GM23248 (cell line): ENCODE data around the gene DOK6. TPM values are rescaled to one million over a fixed set of nuclear protein-coding genes. Genes with fewer than 3 reads are reported as not detected.

Experiments used
- DNase-seq: peaks from one replicate; pipeline ENCODE4 v3.0.0-alpha.2; 2015
- H2AFZ ChIP-seq: fragments of 200-600 bp; sonication (generic); 2 replicates; pipeline ENCODE4 v1.6.1; 2016; ENCODE audit warnings: antibody characterized with exemption
- H3F3A ChIP-seq: fragments of 200-600 bp; sonication (generic); 2 replicates; pipeline ENCODE4 v1.6.1; 2016; ENCODE audit warnings: mild to moderate bottlenecking, antibody characterized with exemption, mixed run types; ENCODE audit not compliant: insufficient read depth
- H3K27ac ChIP-seq: fragments of 200-600 bp; sonication (generic); 2 replicates; pipeline ENCODE4 v1.5.1; 2016; ENCODE audit warnings: mild to moderate bottlenecking
- H3K27me3 ChIP-seq: fragments of 200-600 bp; sonication (generic); replicated peaks from 2 replicates; pipeline ENCODE4 v1.6.1; 2016; ENCODE audit warnings: mild to moderate bottlenecking; ENCODE audit not compliant: insufficient read depth
- H3K36me3 ChIP-seq: fragments of 200-600 bp; sonication (generic); 2 replicates; pipeline ENCODE4 v1.6.1; 2016; ENCODE audit warnings: low read depth, mild to moderate bottlenecking
- H3K4me1 ChIP-seq: fragments of 200-600 bp; sonication (generic); 2 replicates; pipeline ENCODE4 v1.6.1; 2016; ENCODE audit warnings: mild to moderate bottlenecking; ENCODE audit not compliant: insufficient read depth
- H3K4me2 ChIP-seq: fragments of 200-600 bp; sonication (generic); one replicate; pipeline ENCODE4 v1.6.1; 2016; ENCODE audit warnings: mild to moderate bottlenecking; ENCODE audit not compliant: unreplicated experiment
- H3K4me3 ChIP-seq: fragments of 200-600 bp; sonication (generic); 2 replicates; pipeline ENCODE4 v1.5.1; 2016; ENCODE audit warnings: mild to moderate bottlenecking
- H3K79me2 ChIP-seq: fragments of 200-600 bp; sonication (generic); 2 replicates; pipeline ENCODE4 v1.6.1; 2016; ENCODE audit warnings: mild to moderate bottlenecking; ENCODE audit not compliant: insufficient read depth
- H3K9ac ChIP-seq: fragments of 200-600 bp; sonication (generic); 2 replicates; pipeline ENCODE4 v1.6.1; 2016; ENCODE audit warnings: mild to moderate bottlenecking
- H3K9me2 ChIP-seq: fragments of 200-600 bp; sonication (generic); 2 replicates; pipeline ENCODE4 v1.6.1; 2016; ENCODE audit warnings: mixed run types, mild to moderate bottlenecking, moderate library complexity; ENCODE audit not compliant: insufficient read depth
- H3K9me3 ChIP-seq: fragments of 200-600 bp; sonication (generic); one replicate; pipeline ENCODE4 v1.6.1; 2017; ENCODE audit warnings: low read depth
- H4K20me1 ChIP-seq: fragments of 200-600 bp; sonication (generic); 2 replicates; pipeline ENCODE4 v1.6.0; 2016; ENCODE audit not compliant: insufficient read depth
- EZH2 ChIP-seq: fragments of 200-600 bp; sonication (generic); IDR thresholded peaks from 2 replicates; pipeline ENCODE4 v1.6.1; 2018; ENCODE audit warnings: antibody characterized with exemption, mild to moderate bottlenecking; ENCODE audit not compliant: insufficient read depth, poor library complexity, severe bottlenecking
- EZH2phosphoT487 ChIP-seq: fragments of 200-600 bp; sonication (generic); IDR thresholded peaks from 2 replicates; pipeline ENCODE4 v1.6.1; 2018; ENCODE audit warnings: antibody characterized with exemption, moderate library complexity, mild to moderate bottlenecking, low read depth; ENCODE audit not compliant: insufficient read depth
- WGBS, 2 experiments: methylation state at CpG; one replicate each; pipeline ENCODE4 v1.1.6; 2015 to 2017; ENCODE audit warnings: low lambda C conversion rate in 2 of 2, low coverage in 1 of 2; ENCODE audit errors: missing lambda C conversion rate in 2 of 2; 5-methylcytosine and 5-hydroxymethylcytosine counted together
- in situ Hi-C: fragments of 300-500 bp; cut with MboI; formaldehyde crosslinking; loops from 2 replicates; pipeline ENCODE4 v1.15.0; 2020
- polyA plus RNA-seq: library from polyadenylated mRNA; unstranded; fragments of >200 nt; fragmentation: Nextera tagmentation; extraction: Ambion mirVana; gene quantifications from 2 replicates; pipeline ENCODE4 v1.2.1, GENCODE V29; 2016
- total RNA-seq: library from RNA; depleted of rRNA; stranded (reverse); fragments of >200 nt; shearing (Covaris generic); gene quantifications from 2 replicates; pipeline ENCODE4 v1.2.3, GENCODE V29; 2014

Gene DOK6
- total and polyA plus RNA-seq, 2 experiments from 2014 or later, result 1.1 to 5.2 TPM

GRCh38 chr18:69617888-69618287, 217.2 kb downstream of the DOK6 start:
- H3F3A ChIP-seq, result no peaks in the 10 kb centered on the region
- H3K4me3 ChIP-seq, result no peak overlapping the region
- 81 to 88% methylated on average over 4 of the region's 4 CpGs for WGBS, 2 experiments
- peak; percentile 73 for DNase-seq
- H3K9ac ChIP-seq, result no peak overlapping the region
- H3K4me1 ChIP-seq, result no peaks in the 10 kb centered on the region
- no peaks in the 10 kb centered on the region for H3K79me2 ChIP-seq
- TF ChIP-seq EZH2 (no peak), EZH2phosphoT487 (no peak)
- H3K4me2 ChIP-seq, result no peak overlapping the region
- no peaks in the 10 kb centered on the region for H3K9me3 ChIP-seq
- no peaks in the 10 kb centered on the region for H3K36me3 ChIP-seq
- no peak overlapping the region for H2AFZ ChIP-seq
- H3K27ac ChIP-seq, result no peak overlapping the region
- no peaks in the 10 kb centered on the region for H3K9me2 ChIP-seq
- H3K27me3 ChIP-seq, result no peaks in the 10 kb centered on the region
- no peaks in the 10 kb centered on the region for H4K20me1 ChIP-seq
- in situ Hi-C loops, result no loop called here

GRCh38 chr18:69622184-69622583, 221.5 kb downstream of the DOK6 start:
- no peaks in the 10 kb centered on the region for H3K9me3 ChIP-seq
- H3K9ac ChIP-seq, result no peak overlapping the region
- H3K4me1 ChIP-seq, result no peaks in the 10 kb centered on the region
- H3K4me3 ChIP-seq, result no peak overlapping the region
- 62 to 63% methylated on average over 3 of the region's 3 CpGs for WGBS, 2 experiments
- no peaks in the 10 kb centered on the region for H3K9me2 ChIP-seq
- no peaks in the 10 kb centered on the region for H3K79me2 ChIP-seq
- no peaks in the 10 kb centered on the region for H3K27me3 ChIP-seq
- in situ Hi-C loops, result no loop called here
- no peak overlapping the region for H3K27ac ChIP-seq
- H3K36me3 ChIP-seq, result no peaks in the 10 kb centered on the region
- H3K4me2 ChIP-seq, result no peak overlapping the region
- no peaks in the 10 kb centered on the region for H3F3A ChIP-seq
- DNase-seq, result no peak
- H4K20me1 ChIP-seq, result no peaks in the 10 kb centered on the region
- H2AFZ ChIP-seq, result no peak overlapping the region
- TF ChIP-seq EZH2phosphoT487 (no peak), EZH2 (no peak)

GRCh38 chr18:69622961-69623360, 222.3 kb downstream of the DOK6 start:
- Histone ChIP-seq H2AFZ (no peak overlapping the region), H3K9me2 (no peaks in the 10 kb centered on the region), H3K4me3 (no peak overlapping the region), H3K9ac (no peak overlapping the region), H3K4me2 (no peak overlapping the region), H3K27me3 (no peaks in the 10 kb centered on the region), H3K79me2 (no peaks in the 10 kb centered on the region), H3K9me3 (no peaks in the 10 kb centered on the region), H3F3A (no peaks in the 10 kb centered on the region), H3K27ac (no peak overlapping the region), H3K36me3 (no peaks in the 10 kb centered on the region), H3K4me1 (no peaks in the 10 kb centered on the region), H4K20me1 (no peaks in the 10 kb centered on the region)
- 67 to 70% methylated on average over 1 of the region's 1 CpG for WGBS, 2 experiments
- no peak for TF ChIP-seq EZH2
- TF ChIP-seq EZH2phosphoT487, result no peak
- DNase-seq, result no peak
- in situ Hi-C loops, result no loop called here

GRCh38 chr18:69626171-69626570, 225.5 kb downstream of the DOK6 start:
- no peak for DNase-seq
- Histone ChIP-seq H3F3A (no peaks in the 10 kb centered on the region), H3K9ac (no peak overlapping the region), H2AFZ (no peak overlapping the region), H3K79me2 (no peaks in the 10 kb centered on the region), H3K27ac (peak overlapping the region; percentile 14; the same call in 1 of the 2 replicates), H3K36me3 (no peaks in the 10 kb centered on the region), H3K4me2 (no peak overlapping the region), H3K4me1 (no peaks in the 10 kb centered on the region), H3K4me3 (no peak overlapping the region), H3K9me3 (no peaks in the 10 kb centered on the region), H3K9me2 (no peaks in the 10 kb centered on the region), H3K27me3 (no peaks in the 10 kb centered on the region), H4K20me1 (no peaks in the 10 kb centered on the region)
- WGBS, 2 experiments, result 93% methylated on average over 3 of the region's 3 CpGs
- TF ChIP-seq EZH2phosphoT487 (no peak), EZH2 (no peak)
- in situ Hi-C loops, result no loop called here
